Measurements from ENCODE around the gene FAIM2. TPM values are rescaled to one million over a fixed set of nuclear protein-coding genes. Genes with fewer than 3 reads are reported as not detected.
"Not testable (repeated sequence)": the region's sequence is repeated elsewhere in the genome, so short reads cannot be mapped to it uniquely, and the experiment has no call there.

The FAIM2 gene
- total RNA-seq, 1 experiment from 2014 or later = 0.18 TPM

GRCh38 chr12:49863946-49864797 lies 39.5 kb downstream of the FAIM2 start:
- ChIA-PET CTCF (interaction anchor here (0.6 kb wide), 1 partner anchor 70 kb away, joined by 4 read pairs; no protein-coding TSS in a partner anchor), POLR2A (ENCODE audit: unreplicated experiment) (no interaction called here)
- DNase-seq (no peak), ATAC-seq (no peak)
- Histone ChIP-seq H3K27me3 (ENCODE audit: low read length) (no peaks in the 10 kb centered on the region), H3K9me3 (ENCODE audit: low read length) (no peaks in the 10 kb centered on the region), H4K20me1 (ENCODE audit: low read length) (no peaks in the 10 kb centered on the region), H3K36me3 (ENCODE audit: low read depth, low read length) (no peaks in the 10 kb centered on the region), H3F3A (ENCODE audit: low read length, unreplicated experiment) (no peaks in the 10 kb centered on the region), H3K79me2 (ENCODE audit: low read length) (no peaks in the 10 kb centered on the region), H3K27ac (ENCODE audit: low read length) (no peak overlapping the region), H3K4me3 (ENCODE audit: low read length) (no peak overlapping the region), H3K9me2 (replicated peaks; ENCODE audit: low read length) (no peaks in the 10 kb centered on the region), H3K9ac (ENCODE audit: low read length) (no peak overlapping the region), H3K4me1 (ENCODE audit: insufficient read depth, low read length) (peaks cover 8% of the 10 kb centered on the region), H2AFZ (ENCODE audit: low read length) (no peak overlapping the region), H3K4me2 (ENCODE audit: low read length) (no peak overlapping the region)
- no TSS peak for BruUV-seq (replicated peaks)
- intact Hi-C loops (cut with micrococcal nuclease) = loop anchor here (10.0 kb wide), 1 partner anchor 101 kb away; the partner anchor contains the start of gene AQP5
- TF ChIP-seq EZH2 (IDR thresholded peaks at IDR 0.05; ENCODE audit: low read length, unreplicated experiment) (no peak), CTCF (conservative IDR thresholded peaks at IDR 0.05; ENCODE audit: low read depth, low read length) (no peak), EZH2phosphoT487 (IDR thresholded peaks at IDR 0.05; ENCODE audit: borderline replicate concordance, low read length) (no peak)

- H3K4me2 ChIP-seq (ENCODE audit: low read length); H3K79me2 ChIP-seq (ENCODE audit: low read length); H3K4me1 ChIP-seq (ENCODE audit: insufficient read depth, low read length); ATAC-seq; H3K9ac ChIP-seq (ENCODE audit: low read length); H3K4me3 ChIP-seq (ENCODE audit: low read length); H2AFZ ChIP-seq (ENCODE audit: low read length); BruUV-seq (replicated peaks); H3F3A ChIP-seq (ENCODE audit: low read length, unreplicated experiment); H3K36me3 ChIP-seq (ENCODE audit: low read depth, low read length); H3K27me3 ChIP-seq (ENCODE audit: low read length); H4K20me1 ChIP-seq (ENCODE audit: low read length); H3K9me3 ChIP-seq (ENCODE audit: low read length); H3K27ac ChIP-seq (ENCODE audit: low read length); H3K9me2 ChIP-seq (replicated peaks; ENCODE audit: low read length); DNase-seq; CTCF ChIA-PET; POLR2A ChIA-PET (ENCODE audit: unreplicated experiment): not testable (repeated sequence)
- intact Hi-C loops (cut with micrococcal nuclease) = loop anchor here (10.0 kb wide), 1 partner anchor 104 kb away; the partner anchor contains the start of gene AQP5
Measured at GRCh38 chr12:49860921-49861320, 42.8 kb downstream of the FAIM2 start.

GRCh38 chr12:49855890-49856289 lies 47.8 kb downstream of the FAIM2 start:
- DNase-seq; H3K9me2 ChIP-seq (replicated peaks; ENCODE audit: low read length); intact Hi-C loops (cut with micrococcal nuclease); H3K27ac ChIP-seq (ENCODE audit: low read length); H3K4me1 ChIP-seq (ENCODE audit: insufficient read depth, low read length); H3K36me3 ChIP-seq (ENCODE audit: low read depth, low read length); POLR2A ChIA-PET (ENCODE audit: unreplicated experiment); ATAC-seq; BruUV-seq (replicated peaks); H3K4me3 ChIP-seq (ENCODE audit: low read length); CTCF ChIA-PET; H3K4me2 ChIP-seq (ENCODE audit: low read length); H3K9me3 ChIP-seq (ENCODE audit: low read length); H3K9ac ChIP-seq (ENCODE audit: low read length); H3K27me3 ChIP-seq (ENCODE audit: low read length); H3F3A ChIP-seq (ENCODE audit: low read length, unreplicated experiment); H3K79me2 ChIP-seq (ENCODE audit: low read length); H2AFZ ChIP-seq (ENCODE audit: low read length); H4K20me1 ChIP-seq (ENCODE audit: low read length): not testable (repeated sequence)

All from PC-3 (cell line).